KMS-11 (cell line): ENCODE data around the gene PSME3.
"Not testable (repeated sequence)": the region's sequence is repeated elsewhere in the genome, so short reads cannot be mapped to it uniquely, and the experiment has no call there.

Experiments used
- H2AFZ ChIP-seq: fragments of 200-600 bp; sonication (generic); 2 replicates; pipeline ENCODE4 v1.6.1; 2016; ENCODE audit warnings: antibody characterized with exemption, mixed run types, low read depth
- H3K27ac ChIP-seq: fragments of 200-600 bp; sonication (generic); 2 replicates; pipeline ENCODE4 v1.6.1; 2016; ENCODE audit warnings: mild to moderate bottlenecking, mixed run types
- H3K27me3 ChIP-seq: fragments of 200-600 bp; sonication (generic); 2 replicates; pipeline ENCODE4 v1.6.1; 2017; ENCODE audit warnings: mild to moderate bottlenecking, low read depth, mixed run types, moderate library complexity; ENCODE audit not compliant: insufficient read depth
- H3K36me3 ChIP-seq: fragments of 200-600 bp; sonication (generic); 2 replicates; pipeline ENCODE4 v1.6.1; 2017; ENCODE audit warnings: mild to moderate bottlenecking, mixed run types; ENCODE audit not compliant: insufficient read depth
- H3K4me1 ChIP-seq: fragments of 200-600 bp; sonication (generic); 2 replicates; pipeline ENCODE4 v1.6.1; 2016; ENCODE audit warnings: mild to moderate bottlenecking, low read depth, mixed run types; ENCODE audit not compliant: poor library complexity, severe bottlenecking
- H3K4me2 ChIP-seq: fragments of 200-600 bp; sonication (generic); 2 replicates; pipeline ENCODE4 v1.7.0; 2016; ENCODE audit warnings: mild to moderate bottlenecking, mixed run types
- H3K4me3 ChIP-seq: fragments of 200-600 bp; sonication (generic); IDR thresholded peaks from 2 replicates; pipeline ENCODE4 v1.6.1; 2017; ENCODE audit warnings: low read depth, low read length, mixed read lengths; ENCODE audit not compliant: insufficient read depth
- H3K79me2 ChIP-seq: fragments of 200-600 bp; sonication (generic); 2 replicates; pipeline ENCODE4 v1.6.1; 2016; ENCODE audit warnings: low read depth, mixed run types; ENCODE audit not compliant: insufficient read depth
- H3K9ac ChIP-seq: fragments of 200-600 bp; sonication (generic); 2 replicates; pipeline ENCODE4 v1.6.1; 2016; ENCODE audit warnings: mild to moderate bottlenecking, mixed run types
- H4K20me1 ChIP-seq: fragments of 200-600 bp; sonication (generic); 2 replicates; pipeline ENCODE4 v1.6.1; 2016; ENCODE audit warnings: mild to moderate bottlenecking, mixed run types; ENCODE audit not compliant: insufficient read depth
- TF ChIP-seq, protein P1 (sequence below): fragments of 200-600 bp; sonication (generic); conservative IDR thresholded peaks from 2 replicates; pipeline ENCODE4 v1.6.1; 2017; ENCODE audit warnings: low read depth, mild to moderate bottlenecking, antibody characterized with exemption, low read length, moderate library complexity, mixed read lengths

PSME3 gene

DNA sequence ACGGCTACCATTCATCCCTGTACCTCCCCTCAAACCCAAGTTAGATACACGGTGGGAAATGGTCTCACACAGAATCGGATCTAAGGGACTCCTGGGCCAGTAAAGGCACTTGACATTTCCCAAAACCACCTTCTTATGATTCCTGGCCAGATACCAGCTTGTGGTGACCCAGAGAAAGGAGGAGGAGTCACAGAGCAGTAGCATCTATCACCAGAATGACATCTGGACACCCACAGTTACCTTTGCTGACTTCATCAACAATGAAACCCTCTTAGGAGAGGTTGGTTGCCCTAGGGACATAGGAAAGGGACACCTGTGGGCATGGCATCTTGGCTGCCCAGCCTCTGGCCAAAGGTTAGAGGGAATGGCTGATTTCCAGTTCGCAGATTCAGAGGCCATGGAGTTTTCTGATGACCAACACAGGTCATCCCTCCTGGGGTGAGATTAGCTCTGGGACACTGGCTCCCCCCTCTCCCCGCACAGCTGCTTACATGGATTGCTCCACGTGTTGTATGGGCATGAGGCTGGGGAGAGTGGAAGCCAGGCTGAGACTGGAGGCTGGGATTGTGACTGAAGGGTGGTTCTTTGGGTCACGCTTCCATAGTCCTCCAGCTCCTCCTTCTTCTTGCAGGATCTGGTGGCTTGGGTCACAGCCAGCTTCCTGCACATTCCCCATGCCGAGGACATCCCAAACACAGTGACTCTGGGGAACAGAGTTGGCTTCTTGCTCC lies 16.4 kb downstream of the PSME3 start:
- no peaks in the 10 kb centered on the region for H3K79me2 ChIP-seq
- TF ChIP-seq, protein P1, sequence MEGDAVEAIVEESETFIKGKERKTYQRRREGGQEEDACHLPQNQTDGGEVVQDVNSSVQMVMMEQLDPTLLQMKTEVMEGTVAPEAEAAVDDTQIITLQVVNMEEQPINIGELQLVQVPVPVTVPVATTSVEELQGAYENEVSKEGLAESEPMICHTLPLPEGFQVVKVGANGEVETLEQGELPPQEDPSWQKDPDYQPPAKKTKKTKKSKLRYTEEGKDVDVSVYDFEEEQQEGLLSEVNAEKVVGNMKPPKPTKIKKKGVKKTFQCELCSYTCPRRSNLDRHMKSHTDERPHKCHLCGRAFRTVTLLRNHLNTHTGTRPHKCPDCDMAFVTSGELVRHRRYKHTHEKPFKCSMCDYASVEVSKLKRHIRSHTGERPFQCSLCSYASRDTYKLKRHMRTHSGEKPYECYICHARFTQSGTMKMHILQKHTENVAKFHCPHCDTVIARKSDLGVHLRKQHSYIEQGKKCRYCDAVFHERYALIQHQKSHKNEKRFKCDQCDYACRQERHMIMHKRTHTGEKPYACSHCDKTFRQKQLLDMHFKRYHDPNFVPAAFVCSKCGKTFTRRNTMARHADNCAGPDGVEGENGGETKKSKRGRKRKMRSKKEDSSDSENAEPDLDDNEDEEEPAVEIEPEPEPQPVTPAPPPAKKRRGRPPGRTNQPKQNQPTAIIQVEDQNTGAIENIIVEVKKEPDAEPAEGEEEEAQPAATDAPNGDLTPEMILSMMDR = no peak
- no peak overlapping the region for H3K27ac ChIP-seq
- H3K36me3 ChIP-seq = no peaks in the 10 kb centered on the region; the same call in 1 of the 2 replicates
- H3K27me3 ChIP-seq = no peaks in the 10 kb centered on the region
- H3K4me1 ChIP-seq = peaks cover 87% of the 10 kb centered on the region
- H3K9ac ChIP-seq = no peak overlapping the region
- H3K4me3 ChIP-seq = no peak overlapping the region
- H4K20me1 ChIP-seq = no peaks in the 10 kb centered on the region
- H3K4me2 ChIP-seq = peak overlapping the region; percentile 64
- H2AFZ ChIP-seq = no peak overlapping the region

DNA sequence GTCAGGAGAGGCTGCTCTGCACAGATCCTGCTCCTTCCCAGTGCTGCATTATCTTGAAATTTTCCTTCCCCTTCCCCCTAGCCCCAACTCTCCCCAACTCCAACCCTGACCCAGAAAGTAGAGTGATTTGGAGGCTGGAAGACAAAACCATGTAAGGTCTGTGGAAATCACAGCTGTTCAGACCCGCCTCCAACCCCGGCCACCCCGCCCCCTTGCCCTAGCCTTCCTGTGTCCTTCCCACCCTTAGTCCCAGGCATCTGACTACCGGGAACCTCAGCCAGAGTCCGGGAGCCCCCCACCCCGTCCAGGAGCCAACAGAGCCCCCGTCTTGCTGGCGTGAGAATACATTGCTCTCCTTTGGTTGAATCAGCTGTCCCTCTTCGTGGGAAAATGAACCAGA lies 17.8 kb downstream of the PSME3 start, which contains the start of gene AOC3:
AOC3 (plus strand) TSS at position 246 of the 400 bp plus-strand sequence; CDS start at position 391, 145 bp downstream.
- no peaks in the 10 kb centered on the region for H3K79me2 ChIP-seq
- H3K27ac ChIP-seq = no peak within 1 kb of the TSS
- no peak within 1 kb of the TSS for H3K4me3 ChIP-seq
- H3K9ac ChIP-seq = no peak within 1 kb of the TSS
- H3K4me1 ChIP-seq = peaks cover 74% of the 10 kb centered on the region
- TF ChIP-seq, protein P1 = no peak
- H3K36me3 ChIP-seq = no peaks in the 10 kb centered on the region
- no peaks in the 10 kb centered on the region for H3K27me3 ChIP-seq
- H3K4me2 ChIP-seq = no peak within 1 kb of the TSS; the same call in 1 of the 2 replicates
- H2AFZ ChIP-seq = no peak within 1 kb of the TSS
- H4K20me1 ChIP-seq = no peaks in the 10 kb centered on the region

DNA sequence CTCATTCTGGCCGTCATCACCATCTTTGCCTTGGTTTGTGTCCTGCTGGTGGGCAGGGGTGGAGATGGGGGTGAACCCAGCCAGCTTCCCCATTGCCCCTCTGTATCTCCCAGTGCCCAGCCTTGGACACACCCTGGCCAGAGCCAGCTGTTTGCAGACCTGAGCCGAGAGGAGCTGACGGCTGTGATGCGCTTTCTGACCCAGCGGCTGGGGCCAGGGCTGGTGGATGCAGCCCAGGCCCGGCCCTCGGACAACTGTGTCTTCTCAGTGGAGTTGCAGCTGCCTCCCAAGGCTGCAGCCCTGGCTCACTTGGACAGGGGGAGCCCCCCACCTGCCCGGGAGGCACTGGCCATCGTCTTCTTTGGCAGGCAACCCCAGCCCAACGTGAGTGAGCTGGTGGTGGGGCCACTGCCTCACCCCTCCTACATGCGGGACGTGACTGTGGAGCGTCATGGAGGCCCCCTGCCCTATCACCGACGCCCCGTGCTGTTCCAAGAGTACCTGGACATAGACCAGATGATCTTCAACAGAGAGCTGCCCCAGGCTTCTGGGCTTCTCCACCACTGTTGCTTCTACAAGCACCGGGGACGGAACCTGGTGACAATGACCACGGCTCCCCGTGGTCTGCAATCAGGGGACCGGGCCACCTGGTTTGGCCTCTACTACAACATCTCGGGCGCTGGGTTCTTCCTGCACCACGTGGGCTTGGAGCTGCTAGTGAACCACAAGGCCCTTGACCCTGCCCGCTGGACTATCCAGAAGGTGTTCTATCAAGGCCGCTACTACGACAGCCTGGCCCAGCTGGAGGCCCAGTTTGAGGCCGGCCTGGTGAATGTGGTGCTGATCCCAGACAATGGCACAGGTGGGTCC lies 18.4 kb downstream of the PSME3 start:
- H4K20me1 ChIP-seq, H3K27ac ChIP-seq, H3K4me3 ChIP-seq, H2AFZ ChIP-seq, H3K79me2 ChIP-seq, H3K9ac ChIP-seq, H3K36me3 ChIP-seq, H3K27me3 ChIP-seq, H3K4me2 ChIP-seq: not testable (repeated sequence)
- peaks cover 67% of the 10 kb centered on the region for H3K4me1 ChIP-seq

DNA sequence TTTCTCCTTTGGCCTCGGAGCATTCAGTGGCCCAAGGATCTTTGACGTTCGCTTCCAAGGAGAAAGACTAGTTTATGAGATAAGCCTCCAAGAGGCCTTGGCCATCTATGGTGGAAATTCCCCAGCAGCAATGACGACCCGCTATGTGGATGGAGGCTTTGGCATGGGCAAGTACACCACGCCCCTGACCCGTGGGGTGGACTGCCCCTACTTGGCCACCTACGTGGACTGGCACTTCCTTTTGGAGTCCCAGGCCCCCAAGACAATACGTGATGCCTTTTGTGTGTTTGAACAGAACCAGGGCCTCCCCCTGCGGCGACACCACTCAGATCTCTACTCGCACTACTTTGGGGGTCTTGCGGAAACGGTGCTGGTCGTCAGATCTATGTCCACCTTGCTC lies 19.2 kb downstream of the PSME3 start:
- Histone ChIP-seq H3K79me2 (no peaks in the 10 kb centered on the region), H3K36me3 (no peaks in the 10 kb centered on the region), H2AFZ (no peak overlapping the region), H3K4me2 (peak overlapping the region; percentile 74), H3K27ac (peak overlapping the region; percentile 60; the same call in 1 of the 2 replicates), H3K4me3 (no peak overlapping the region), H3K27me3 (no peaks in the 10 kb centered on the region), H3K9ac (no peak overlapping the region), H3K4me1 (peaks cover 61% of the 10 kb centered on the region), H4K20me1 (no peaks in the 10 kb centered on the region)
- TF ChIP-seq, protein P1 = no peak
